Astrocyte of the cerebellum (primary cell): ENCODE measurements around the gene ACSL1.

Experiments
- DNase-seq: peaks from one replicate; pipeline ENCODE4 v3.0.0-alpha.2; 2011; ENCODE audit warnings: low read depth
- H3K4me3 ChIP-seq: 2 replicates; pipeline ENCODE4 v1.5.1; 2011; ENCODE audit warnings: mild to moderate bottlenecking, low read depth, low read length, moderate library complexity
- in situ Hi-C: cut with HindIII; loops from 2 replicates; pipeline ENCODE4 v1.10.0; 2017; ENCODE audit warnings: low sequenced_read_pairs
- TF ChIP-seq, protein P1 (sequence below): IDR thresholded peaks from 2 replicates; pipeline ENCODE4 v1.5.1; 2012; ENCODE audit warnings: low read length, low read depth, moderate library complexity, mild to moderate bottlenecking; ENCODE audit errors: missing control alignments

The ACSL1 gene

DNA sequence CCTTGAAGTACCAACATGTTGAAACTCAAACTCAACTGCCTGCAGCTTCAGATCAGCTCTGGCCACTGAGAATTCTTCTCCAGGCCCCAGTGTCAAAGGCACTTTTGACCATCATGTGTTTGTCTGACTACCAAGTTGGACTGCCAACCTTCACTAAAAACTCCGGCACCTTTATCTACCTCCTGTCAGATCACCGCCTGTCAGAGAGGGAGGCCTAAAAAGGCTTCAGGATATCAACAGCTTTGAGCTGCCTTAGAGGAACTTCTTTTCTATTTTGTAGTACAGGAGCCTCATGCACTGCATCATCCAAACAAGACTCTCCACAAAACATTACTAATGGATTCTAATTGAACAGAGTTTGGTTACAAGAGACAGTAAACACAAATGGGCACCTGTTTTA is 2.8 kb downstream of the ACSL1 start:
- TF ChIP-seq, protein P1, sequence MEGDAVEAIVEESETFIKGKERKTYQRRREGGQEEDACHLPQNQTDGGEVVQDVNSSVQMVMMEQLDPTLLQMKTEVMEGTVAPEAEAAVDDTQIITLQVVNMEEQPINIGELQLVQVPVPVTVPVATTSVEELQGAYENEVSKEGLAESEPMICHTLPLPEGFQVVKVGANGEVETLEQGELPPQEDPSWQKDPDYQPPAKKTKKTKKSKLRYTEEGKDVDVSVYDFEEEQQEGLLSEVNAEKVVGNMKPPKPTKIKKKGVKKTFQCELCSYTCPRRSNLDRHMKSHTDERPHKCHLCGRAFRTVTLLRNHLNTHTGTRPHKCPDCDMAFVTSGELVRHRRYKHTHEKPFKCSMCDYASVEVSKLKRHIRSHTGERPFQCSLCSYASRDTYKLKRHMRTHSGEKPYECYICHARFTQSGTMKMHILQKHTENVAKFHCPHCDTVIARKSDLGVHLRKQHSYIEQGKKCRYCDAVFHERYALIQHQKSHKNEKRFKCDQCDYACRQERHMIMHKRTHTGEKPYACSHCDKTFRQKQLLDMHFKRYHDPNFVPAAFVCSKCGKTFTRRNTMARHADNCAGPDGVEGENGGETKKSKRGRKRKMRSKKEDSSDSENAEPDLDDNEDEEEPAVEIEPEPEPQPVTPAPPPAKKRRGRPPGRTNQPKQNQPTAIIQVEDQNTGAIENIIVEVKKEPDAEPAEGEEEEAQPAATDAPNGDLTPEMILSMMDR = no peak
- DNase-seq = no peak
- no peak overlapping the region for H3K4me3 ChIP-seq
- in situ Hi-C loops = no loop called here

DNA sequence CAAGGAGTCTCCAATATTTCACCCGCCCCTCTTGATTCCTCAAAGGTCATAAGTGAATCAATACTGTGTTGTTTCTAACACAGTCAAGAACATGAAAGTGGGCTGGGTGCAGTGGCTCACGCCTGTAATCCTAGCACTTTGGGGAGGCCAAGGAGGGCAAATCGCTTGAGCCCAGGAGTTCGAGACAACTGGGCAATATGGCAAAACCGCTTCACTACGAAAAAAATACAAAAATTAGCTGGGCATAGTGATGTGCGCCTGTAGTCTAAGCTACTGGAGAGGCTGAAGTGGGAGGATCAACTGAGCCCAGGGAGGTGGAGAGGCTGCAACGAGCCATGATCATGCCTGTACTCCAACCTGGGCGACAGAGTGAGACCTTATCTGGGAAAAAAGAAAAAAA is 3.4 kb downstream of the ACSL1 start:
- in situ Hi-C loops = no loop called here
- TF ChIP-seq, protein P1 = no peak
- no peak for DNase-seq
- H3K4me3 ChIP-seq = no peak overlapping the region

DNA sequence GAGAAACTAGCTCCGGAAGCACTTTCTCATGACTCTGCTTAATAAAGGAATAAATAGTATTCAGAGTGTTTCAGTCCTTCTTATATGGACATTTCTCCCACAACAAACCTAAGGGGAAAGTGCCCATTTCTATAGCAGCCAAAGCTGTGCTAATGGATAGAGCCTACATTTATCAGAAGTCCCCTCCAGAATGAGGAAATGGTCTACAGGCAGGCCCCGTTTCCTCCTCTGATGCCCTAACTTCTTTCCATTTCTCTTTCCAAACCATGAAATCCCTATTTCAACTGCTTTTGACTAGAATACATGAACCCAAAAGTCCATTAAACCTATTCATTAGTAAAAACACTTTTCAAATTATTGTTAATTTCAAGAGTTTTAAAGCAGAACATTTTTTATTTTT is 4.5 kb downstream of the ACSL1 start:
- TF ChIP-seq, protein P1 = no peak
- in situ Hi-C loops = no loop called here
- DNase-seq = no peak
- no peak overlapping the region for H3K4me3 ChIP-seq

DNA sequence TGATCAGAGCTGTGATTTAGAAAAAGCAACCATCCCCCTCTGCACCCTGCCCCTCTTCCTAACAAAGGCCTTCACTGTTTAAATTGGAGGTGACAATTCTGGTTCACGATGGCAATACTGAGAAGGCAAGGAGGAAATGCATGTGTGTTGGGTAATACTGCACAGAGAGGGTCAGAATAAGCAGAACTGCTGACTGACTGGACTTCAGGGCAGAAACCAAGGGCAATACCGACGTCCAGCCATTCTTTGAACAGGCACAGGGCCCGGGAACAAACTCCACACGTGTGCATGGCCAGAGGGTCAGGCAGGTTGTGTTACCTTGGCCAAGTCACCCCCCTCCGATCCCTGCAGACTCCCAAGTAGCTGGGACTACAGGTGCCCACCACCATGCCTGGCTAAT is 6.0 kb downstream of the ACSL1 start:
- no peak overlapping the region for H3K4me3 ChIP-seq
- DNase-seq = no peak
- in situ Hi-C loops = no loop called here
- TF ChIP-seq, protein P1 = no peak

DNA sequence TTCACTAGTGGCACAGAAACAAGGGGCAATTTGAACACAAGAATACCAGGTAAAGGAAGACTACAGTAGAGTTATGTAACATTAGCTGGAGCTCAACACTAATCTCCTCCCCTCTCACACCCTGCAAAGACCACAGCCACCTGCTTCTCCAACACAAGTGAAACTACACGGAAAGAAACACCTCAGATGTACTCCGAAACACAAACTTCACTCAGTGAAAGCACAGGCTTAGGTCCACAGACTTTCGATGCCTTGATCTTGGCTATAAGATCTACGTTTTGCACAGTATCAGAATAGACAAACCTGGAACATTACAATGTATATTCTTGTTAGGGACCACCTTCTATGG is 7.6 kb downstream of the ACSL1 start:
- H3K4me3 ChIP-seq = no peak overlapping the region
- DNase-seq = no peak
- in situ Hi-C loops = no loop called here
- TF ChIP-seq, protein P1 = no peak

DNA sequence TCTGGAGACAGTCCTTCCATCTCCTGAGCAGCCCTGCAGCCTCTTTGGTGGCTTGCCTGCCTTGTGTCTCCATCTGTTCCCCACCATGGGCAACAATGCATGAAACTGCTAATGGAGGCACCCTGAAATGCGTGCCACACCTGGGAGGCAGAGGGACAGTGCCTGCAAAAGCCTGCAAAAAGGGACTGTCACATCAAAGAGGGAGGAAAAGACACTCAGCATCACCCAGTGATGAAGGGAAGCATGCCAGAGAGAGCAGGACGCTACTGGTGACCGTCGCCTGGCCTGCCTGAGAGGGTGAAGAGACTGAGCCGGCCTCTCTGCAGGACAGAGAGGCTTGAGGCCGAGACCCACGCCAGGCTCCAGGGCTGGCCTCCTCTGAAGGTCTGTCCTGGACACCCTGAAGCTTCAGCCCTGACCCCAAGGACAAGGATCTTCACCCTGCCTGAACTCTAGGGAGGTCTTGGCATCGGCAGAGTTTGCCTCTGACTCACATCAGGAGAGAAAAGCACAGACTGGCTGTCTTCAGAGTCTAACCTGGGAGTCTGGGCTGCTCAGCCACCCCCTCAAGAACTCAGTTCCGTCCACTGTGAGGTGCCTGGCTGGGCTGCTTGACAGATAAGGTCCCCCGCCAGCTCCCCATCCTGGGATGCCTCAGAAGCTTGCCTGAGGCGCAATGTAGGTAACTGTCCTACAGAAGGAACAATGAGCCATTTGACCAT is 8.1 kb downstream of the ACSL1 start:
- in situ Hi-C loops = no loop called here
- TF ChIP-seq, protein P1 = no peak
- no peak for DNase-seq
- H3K4me3 ChIP-seq = no peak overlapping the region

DNA sequence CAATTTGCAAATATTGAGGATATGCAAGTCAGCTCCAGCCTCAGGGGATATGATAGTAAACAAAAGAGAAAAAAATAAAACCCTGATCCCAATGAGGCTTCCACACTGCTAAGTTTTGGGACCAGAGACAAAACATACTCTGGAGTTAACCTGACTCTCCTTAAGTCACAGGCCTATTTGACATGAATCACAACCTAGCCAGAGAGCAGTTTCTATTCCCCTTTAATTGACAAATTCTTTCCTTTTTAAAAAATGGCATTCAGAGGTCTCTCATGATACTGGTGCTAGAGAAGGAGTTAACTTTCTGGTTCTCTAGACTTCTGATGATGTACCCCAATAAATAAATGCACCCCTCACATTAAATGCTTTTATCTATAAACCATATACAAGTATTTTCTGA is 8.8 kb downstream of the ACSL1 start:
- TF ChIP-seq, protein P1 = no peak
- in situ Hi-C loops = no loop called here
- no peak for DNase-seq
- no peak overlapping the region for H3K4me3 ChIP-seq
